HFF-Myc (cell line): ENCODE measurements around the gene STPG2.

Source experiments
- DNase-seq: peaks from one replicate; pipeline ENCODE4 v3.0.0-alpha.2; 2011; ENCODE audit warnings: low read depth; ENCODE audit errors: extremely low read depth
- H3K4me3 ChIP-seq: replicated peaks from 2 replicates; pipeline ENCODE4 v1.5.1; 2011; ENCODE audit warnings: low read depth, mild to moderate bottlenecking, control low read depth, low read length
- TF ChIP-seq, protein P1 (sequence below): IDR thresholded peaks from 2 replicates; pipeline ENCODE4 v1.5.1; 2012; ENCODE audit warnings: mild to moderate bottlenecking, low read depth, low read length, control low read depth; ENCODE audit errors: missing control alignments

Gene STPG2

DNA sequence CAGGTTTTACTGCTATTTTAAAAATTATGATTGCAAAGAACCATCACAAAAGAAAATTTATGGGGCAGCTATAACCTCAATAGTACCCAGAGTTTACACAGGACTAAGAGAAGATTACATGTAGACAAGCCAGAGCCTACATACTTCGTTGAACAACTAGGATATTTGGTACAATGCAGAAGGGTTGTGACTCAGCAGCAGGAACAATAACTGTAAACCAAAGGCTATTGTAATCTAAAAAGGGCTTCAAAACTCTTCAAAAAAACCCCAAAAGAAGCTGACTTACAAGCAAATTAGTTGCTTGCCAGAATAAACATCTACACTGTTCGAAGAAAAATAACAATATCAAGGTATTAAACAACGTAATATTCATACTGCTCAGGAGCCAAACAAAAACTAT is 618.0 kb downstream of the STPG2 start:
- H3K4me3 ChIP-seq: no peak overlapping the region
- TF ChIP-seq, protein P1, sequence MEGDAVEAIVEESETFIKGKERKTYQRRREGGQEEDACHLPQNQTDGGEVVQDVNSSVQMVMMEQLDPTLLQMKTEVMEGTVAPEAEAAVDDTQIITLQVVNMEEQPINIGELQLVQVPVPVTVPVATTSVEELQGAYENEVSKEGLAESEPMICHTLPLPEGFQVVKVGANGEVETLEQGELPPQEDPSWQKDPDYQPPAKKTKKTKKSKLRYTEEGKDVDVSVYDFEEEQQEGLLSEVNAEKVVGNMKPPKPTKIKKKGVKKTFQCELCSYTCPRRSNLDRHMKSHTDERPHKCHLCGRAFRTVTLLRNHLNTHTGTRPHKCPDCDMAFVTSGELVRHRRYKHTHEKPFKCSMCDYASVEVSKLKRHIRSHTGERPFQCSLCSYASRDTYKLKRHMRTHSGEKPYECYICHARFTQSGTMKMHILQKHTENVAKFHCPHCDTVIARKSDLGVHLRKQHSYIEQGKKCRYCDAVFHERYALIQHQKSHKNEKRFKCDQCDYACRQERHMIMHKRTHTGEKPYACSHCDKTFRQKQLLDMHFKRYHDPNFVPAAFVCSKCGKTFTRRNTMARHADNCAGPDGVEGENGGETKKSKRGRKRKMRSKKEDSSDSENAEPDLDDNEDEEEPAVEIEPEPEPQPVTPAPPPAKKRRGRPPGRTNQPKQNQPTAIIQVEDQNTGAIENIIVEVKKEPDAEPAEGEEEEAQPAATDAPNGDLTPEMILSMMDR: no peak
- no peak for DNase-seq

DNA sequence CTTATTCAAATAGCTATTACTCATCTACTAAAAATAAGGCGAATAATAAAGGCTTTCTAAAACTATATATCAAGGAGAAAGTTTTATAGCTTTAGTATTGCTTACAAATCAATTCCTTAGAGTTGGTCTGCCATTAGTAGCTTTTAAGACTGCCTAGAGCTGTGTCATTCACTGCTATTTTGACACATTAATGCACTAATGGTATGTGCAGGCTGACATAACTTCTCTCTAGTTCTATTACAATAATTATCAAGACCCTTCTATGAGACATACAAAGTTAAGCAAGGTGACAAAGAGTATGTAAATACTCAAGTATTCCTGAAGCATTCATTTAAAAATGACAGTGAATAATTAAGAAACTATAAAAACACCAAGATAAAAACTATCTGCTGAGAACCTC is 625.3 kb downstream of the STPG2 start:
- no peak overlapping the region for H3K4me3 ChIP-seq
- no peak for DNase-seq
- TF ChIP-seq, protein P1: no peak

DNA sequence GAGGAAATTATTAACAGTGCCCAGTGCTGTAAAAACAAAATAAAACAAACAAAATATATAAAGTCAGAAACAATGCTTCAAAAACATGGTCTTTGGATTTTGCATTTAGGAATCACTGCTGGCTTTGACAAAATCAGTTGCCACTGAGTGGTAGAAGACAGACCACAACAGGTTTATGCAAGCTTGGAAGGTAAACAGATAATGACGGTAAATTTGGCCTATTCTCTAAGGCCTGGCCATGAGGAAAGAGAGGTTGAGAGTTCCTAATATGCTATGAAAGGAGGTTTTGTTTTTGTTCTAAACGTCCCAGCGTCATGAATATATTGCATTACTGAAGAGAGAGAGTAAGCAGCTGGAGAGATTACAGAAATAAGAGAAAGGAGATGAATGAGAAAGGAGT is 629.4 kb downstream of the STPG2 start:
- no peak overlapping the region for H3K4me3 ChIP-seq
- no peak for DNase-seq
- TF ChIP-seq, protein P1: no peak
